HepG2 (cell line): ENCODE measurements around the gene TOMM22. TPM values are rescaled to one million over a fixed set of nuclear protein-coding genes. Genes with fewer than 3 reads are reported as not detected.

Source experiments
- ARNT2 ChIP-seq: sonication (generic); formaldehyde crosslinking; IDR thresholded peaks from 2 replicates; pipeline ENCODE4 v1.8.0; 2022; ENCODE audit warnings: mild to moderate bottlenecking, low read depth, missing genetic modification reagents, moderate library complexity
- BCL6 ChIP-seq: IDR thresholded peaks from 2 replicates; pipeline ENCODE4 v1.6.1; 2016; ENCODE audit warnings: missing genetic modification reagents, missing compliant biosample characterization
- CAMTA2 ChIP-seq: sonication (generic); formaldehyde crosslinking; IDR thresholded peaks from 2 replicates; pipeline ENCODE4 v1.4.0; 2020; ENCODE audit warnings: mild to moderate bottlenecking, missing genetic modification reagents, borderline replicate concordance
- CBX5 ChIP-seq: sonication (generic); formaldehyde crosslinking; IDR thresholded peaks from 2 replicates; pipeline ENCODE4 v1.4.0; 2020; ENCODE audit warnings: missing genetic modification reagents, borderline replicate concordance
- DBP ChIP-seq: sonication (generic); formaldehyde crosslinking; IDR thresholded peaks from 2 replicates; pipeline ENCODE4 v1.4.0; 2020; ENCODE audit warnings: missing genetic modification reagents; ENCODE audit errors: not compliant biosample characterization
- FOXK2 ChIP-seq: fragments of 450-650 bp; IDR thresholded peaks from 2 replicates; pipeline ENCODE4 v1.6.1; 2016
- IRF9 ChIP-seq: sonication (generic); formaldehyde crosslinking; IDR thresholded peaks from 2 replicates; pipeline ENCODE4 v1.8.0; 2022; ENCODE audit warnings: missing genetic modification reagents, mild to moderate bottlenecking, borderline replicate concordance
- KAT2B ChIP-seq: fragments of 150-350 bp; IDR thresholded peaks from 2 replicates; pipeline ENCODE4 v1.6.1; 2014; ENCODE audit warnings: low read depth, low read length, borderline replicate concordance
- KLF12 ChIP-seq: sonication (generic); formaldehyde crosslinking; IDR thresholded peaks from 2 replicates; pipeline ENCODE4 v1.4.0; 2020; ENCODE audit warnings: missing genetic modification reagents, borderline replicate concordance
- NBN ChIP-seq: fragments of 450-650 bp; conservative IDR thresholded peaks from 2 replicates; pipeline ENCODE4 v1.6.1; 2017
- ONECUT2 ChIP-seq: sonication (generic); formaldehyde crosslinking; IDR thresholded peaks from 2 replicates; pipeline ENCODE4 v1.4.0; 2020; ENCODE audit warnings: missing genetic modification reagents
- RCOR2 ChIP-seq: IDR thresholded peaks from 2 replicates; pipeline ENCODE4 v1.6.1; 2016; ENCODE audit warnings: missing biosample characterization, missing genetic modification reagents
- RXRA ChIP-seq: sonication (generic); formaldehyde crosslinking; IDR thresholded peaks from 2 replicates; pipeline ENCODE4 v1.5.1; 2020; ENCODE audit warnings: missing genetic modification reagents
- SSRP1 ChIP-seq: IDR thresholded peaks from 2 replicates; pipeline ENCODE4 v1.6.1; 2016; ENCODE audit warnings: control low read depth
- ZBTB46 ChIP-seq: sonication (generic); formaldehyde crosslinking; IDR thresholded peaks from 2 replicates; pipeline ENCODE4 v1.4.0; 2020; ENCODE audit warnings: mild to moderate bottlenecking, missing genetic modification reagents, borderline replicate concordance
- ZFP36L1 ChIP-seq: sonication (generic); formaldehyde crosslinking; IDR thresholded peaks from 2 replicates; pipeline ENCODE4 v1.8.0; 2022; ENCODE audit warnings: mild to moderate bottlenecking, missing genetic modification reagents, moderate library complexity
- ZFP90 ChIP-seq: sonication (generic); formaldehyde crosslinking; IDR thresholded peaks from 2 replicates; pipeline ENCODE4 v1.8.0; 2022; ENCODE audit warnings: missing genetic modification reagents, mild to moderate bottlenecking, inconsistent platforms, borderline replicate concordance
- ZFX ChIP-seq: sonication (generic); formaldehyde crosslinking; IDR thresholded peaks from 2 replicates; pipeline ENCODE4 v1.4.0; 2020; ENCODE audit warnings: mild to moderate bottlenecking, low read depth, missing genetic modification reagents, moderate library complexity
- ZNF17 ChIP-seq: sonication (generic); formaldehyde crosslinking; IDR thresholded peaks from 2 replicates; pipeline ENCODE4 v1.5.0; 2020; ENCODE audit warnings: mild to moderate bottlenecking, missing genetic modification reagents
- ZNF18 ChIP-seq: sonication (generic); formaldehyde crosslinking; IDR thresholded peaks from 2 replicates; pipeline ENCODE4 v1.8.0; 2022; ENCODE audit warnings: mild to moderate bottlenecking, missing genetic modification reagents; ENCODE audit not compliant: insufficient replicate concordance
- ZNF33A ChIP-seq: sonication (generic); formaldehyde crosslinking; IDR thresholded peaks from 2 replicates; pipeline ENCODE4 v1.5.1; 2020; ENCODE audit warnings: missing genetic modification reagents, mild to moderate bottlenecking, moderate library complexity, borderline replicate concordance
- ZNF431 ChIP-seq: sonication (generic); formaldehyde crosslinking; IDR thresholded peaks from 2 replicates; pipeline ENCODE4 v1.9.0; 2022; ENCODE audit warnings: missing genetic modification reagents, low read depth, mild to moderate bottlenecking, borderline replicate concordance
- ZNF7 ChIP-seq: IDR thresholded peaks from 2 replicates; pipeline ENCODE4 v1.6.1; 2016; ENCODE audit warnings: missing biosample characterization, missing genetic modification reagents
- polyA plus RNA-seq, 8 experiments: library from polyadenylated mRNA; depleted of rRNA in 3 of 8; stranded (reverse) in 7 of 8; unstranded in 1 of 8; fragments of >200 nt; fragmentation: Illumina TruSeq in 4 of 8; extraction: Trizol in 4 of 8; gene quantifications; 2 replicates each; pipeline versions ENCODE4 v1.2.1 to v1.2.3, GENCODE V29; 2011 to 2016; ENCODE audit warnings: low read depth in 4 of 8, missing spikeins in 1 of 8, mixed read lengths in 1 of 8; ENCODE audit not compliant: insufficient read depth in 1 of 8
- total RNA-seq, 5 experiments: library from RNA; depleted of rRNA; stranded (reverse); fragments of >200 nt; fragmentation: Illumina TruSeq; extraction: Trizol; gene quantifications; 2 replicates each; pipeline ENCODE4 v1.2.3, GENCODE V29; 2016; ENCODE audit warnings: low read depth in 1 of 5
- TF ChIP-seq, protein P1 (sequence below): sonication (generic); IDR thresholded peaks from 2 replicates; pipeline ENCODE4 v1.6.1; 2016; ENCODE audit warnings: low read depth, borderline replicate concordance

The TOMM22 gene
- total and polyA plus RNA-seq, 2 of the 13 experiments (the other 11 are each of a cell fraction or from before 2014, with no cell fraction given) = 46.9 to 118 TPM

DNA sequence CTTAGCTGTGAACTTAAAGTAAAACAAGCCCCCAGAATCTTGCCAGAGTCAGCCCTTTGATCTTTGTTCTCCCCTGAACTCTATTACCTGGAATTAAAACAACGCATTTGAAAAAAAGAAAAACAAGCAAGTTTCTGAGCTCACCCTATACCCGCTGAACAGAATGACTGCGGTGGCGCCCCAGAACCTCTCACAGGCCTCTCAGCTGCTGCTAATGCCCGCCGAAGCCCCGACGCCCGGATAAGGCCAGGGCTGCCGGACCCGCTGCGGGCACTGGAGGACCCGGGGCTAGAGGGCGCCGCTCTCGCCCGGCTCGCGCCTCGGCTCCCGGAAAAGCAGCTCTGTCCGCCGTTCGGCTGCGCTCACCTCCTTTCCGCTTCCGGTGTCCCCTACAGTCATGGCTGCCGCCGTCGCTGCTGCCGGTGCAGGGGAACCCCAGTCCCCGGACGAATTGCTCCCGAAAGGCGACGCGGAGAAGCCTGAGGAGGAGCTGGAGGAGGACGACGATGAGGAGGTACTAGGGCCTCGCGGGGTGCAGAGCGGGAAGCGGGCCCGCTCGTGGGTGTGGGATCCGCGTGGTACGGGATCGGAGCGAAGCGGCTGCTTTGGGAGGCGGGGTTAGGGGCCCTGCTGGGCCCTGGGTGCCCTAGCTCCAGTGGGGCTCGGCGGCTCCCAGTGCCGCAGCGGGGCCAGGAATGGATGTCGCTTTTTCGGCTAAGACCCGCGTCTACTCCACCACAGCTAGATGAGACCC lies at the start of gene TOMM22 (continued):
- TF ChIP-seq ZFP90 (CRISPR knock-in tag) = peak; percentile 96
- TF ChIP-seq ZBTB46 (CRISPR knock-in tag) = no peak
- TF ChIP-seq KLF12 = peak; percentile 96
- peak; percentile 41; the same call in 1 of the 2 replicates for TF ChIP-seq RCOR2 (CRISPR knock-in tag)
- TF ChIP-seq ZFP36L1 (CRISPR knock-in tag) = peak; percentile 74; the same call in 1 of the 2 replicates
- no peak for TF ChIP-seq ZNF17
- TF ChIP-seq ARNT2 = peak; percentile 66; the same call in 1 of the 2 replicates
- TF ChIP-seq ZNF33A (CRISPR knock-in tag) = no peak
- peak; percentile 35; the same call in 1 of the 2 replicates for TF ChIP-seq BCL6 (CRISPR knock-in tag)
- peak; percentile 90; the same call in 1 of the 2 replicates for TF ChIP-seq CBX5 (CRISPR knock-in tag)
- peak; percentile 31; the same call in 1 of the 2 replicates for TF ChIP-seq ZNF7 (CRISPR knock-in tag)
- peak; percentile 92 for TF ChIP-seq IRF9 (CRISPR knock-in tag)
- TF ChIP-seq ONECUT2 = no peak
- no peak for TF ChIP-seq NBN
- TF ChIP-seq SSRP1 (CRISPR knock-in tag) = 0 out of 2 replicates have a peak, but pooled peaks have one; percentile 25
- no peak for TF ChIP-seq KAT2B
- TF ChIP-seq ZNF18 (CRISPR knock-in tag) = peak; percentile 82
- peak; percentile 97; the same call in 1 of the 2 replicates for TF ChIP-seq CAMTA2 (CRISPR knock-in tag)
- TF ChIP-seq RXRA (CRISPR knock-in tag) = peak; percentile 79
- no peak for TF ChIP-seq DBP (CRISPR knock-in tag)
- peak; percentile 92 for TF ChIP-seq ZFX (CRISPR knock-in tag)
- TF ChIP-seq, protein P1, sequence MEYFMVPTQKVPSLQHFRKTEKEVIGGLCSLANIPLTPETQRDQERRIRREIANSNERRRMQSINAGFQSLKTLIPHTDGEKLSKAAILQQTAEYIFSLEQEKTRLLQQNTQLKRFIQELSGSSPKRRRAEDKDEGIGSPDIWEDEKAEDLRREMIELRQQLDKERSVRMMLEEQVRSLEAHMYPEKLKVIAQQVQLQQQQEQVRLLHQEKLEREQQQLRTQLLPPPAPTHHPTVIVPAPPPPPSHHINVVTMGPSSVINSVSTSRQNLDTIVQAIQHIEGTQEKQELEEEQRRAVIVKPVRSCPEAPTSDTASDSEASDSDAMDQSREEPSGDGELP = peak; percentile 42; the same call in 1 of the 2 replicates
- no peak for TF ChIP-seq FOXK2
- peak; percentile 87; the same call in 1 of the 2 replicates for TF ChIP-seq ZNF431
